Prostate gland (tissue), 2 donors: ENCODE measurements around the gene BAAT. TPM values are rescaled to one million over a fixed set of nuclear protein-coding genes. Genes with fewer than 3 reads are reported as not detected.

Experiments
- DNase-seq: peaks from one replicate; pipeline ENCODE4 v3.0.0-alpha.2; 2019; ENCODE audit warnings: low spot score
- H3K27ac ChIP-seq, 2 donors: fragments of 200-600 bp; sonication (generic); 2 replicates each; pipeline ENCODE4 v1.5.1; 2017 to 2019
- H3K27me3 ChIP-seq: fragments of 200-600 bp; sonication (generic); replicated peaks from 2 replicates; pipeline ENCODE4 v1.5.1; 2019; ENCODE audit not compliant: insufficient read depth
- H3K36me3 ChIP-seq, 2 donors: fragments of 200-600 bp; sonication (generic); 1 replicate in 1 of 2; 2 replicates in 1 of 2; pipeline versions ENCODE4 v1.5.1 to v1.8.1; 2017 to 2019
- H3K4me1 ChIP-seq: fragments of 200-600 bp; sonication (generic); replicated peaks from 2 replicates; pipeline ENCODE4 v1.5.1; 2019
- H3K4me3 ChIP-seq, 2 donors: fragments of 200-600 bp; sonication (generic); 2 replicates each; pipeline ENCODE4 v1.5.1; 2017 to 2019
- H3K9me3 ChIP-seq: fragments of 200-600 bp; sonication (generic); 2 replicates; pipeline ENCODE4 v1.5.1; 2017
- POLR2A ChIP-seq: fragments of 450-650 bp; IDR thresholded peaks from one replicate; pipeline ENCODE4 v1.6.1; 2016; ENCODE audit warnings: antibody characterized with exemption, mild to moderate bottlenecking
- POLR2AphosphoS5 ChIP-seq: sonication (generic); formaldehyde crosslinking; IDR thresholded peaks from one replicate; pipeline ENCODE4 v1.6.1; 2017; ENCODE audit warnings: antibody characterized with exemption
- WGBS: methylation state at CpG from one replicate; pipeline ENCODE4 v1.1.5; 2018; 5-methylcytosine and 5-hydroxymethylcytosine counted together
- intact Hi-C: fragments of 100-400 bp; cut with DNase I; formaldehyde crosslinking; loops from one replicate; pipeline ENCODE4 v1.14.2; 2022
- total RNA-seq, 2 donors: library from RNA; depleted of rRNA; stranded (reverse); fragments of >200 nt; gene quantifications; one replicate each; pipeline ENCODE4 v1.1.0, GENCODE V29; 2016
- TF ChIP-seq, protein P1 (sequence below), 4 experiments: fragments of 200-600 bp in 2 of 4; fragments of 450-650 bp in 2 of 4; sonication (generic) in 2 of 4; IDR thresholded peaks; 1 replicate in 3 of 4; 2 replicates in 1 of 4; pipeline ENCODE4 v1.5.1; 2016 to 2019; ENCODE audit warnings: antibody characterized with exemption in 4 of 4, mild to moderate bottlenecking in 2 of 4, moderate library complexity in 2 of 4

Gene BAAT
- total RNA-seq, 2 donors from 2014 or later = not detected

DNA sequence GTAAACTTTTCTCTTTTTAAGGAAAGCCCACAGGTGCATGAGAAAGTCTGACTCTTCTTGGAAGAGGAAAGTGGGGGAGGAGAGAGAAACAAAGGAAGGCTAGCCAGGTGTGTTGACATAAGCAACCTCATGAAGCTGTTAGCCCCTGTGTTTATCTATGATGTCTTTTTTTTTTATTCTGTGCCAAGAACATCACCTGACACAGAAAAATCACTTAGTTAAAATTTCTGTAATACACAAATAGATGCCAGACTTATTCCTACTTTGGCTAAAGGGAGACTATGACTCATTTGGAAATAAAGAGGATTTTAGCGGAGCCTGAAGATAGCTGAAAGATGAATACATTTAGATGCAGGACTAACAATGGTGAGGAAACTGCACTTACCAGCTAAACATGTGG lies 58.3 kb downstream of the BAAT start:
- TF ChIP-seq POLR2A (no peak), POLR2AphosphoS5 (no peak)
- TF ChIP-seq, protein P1, sequence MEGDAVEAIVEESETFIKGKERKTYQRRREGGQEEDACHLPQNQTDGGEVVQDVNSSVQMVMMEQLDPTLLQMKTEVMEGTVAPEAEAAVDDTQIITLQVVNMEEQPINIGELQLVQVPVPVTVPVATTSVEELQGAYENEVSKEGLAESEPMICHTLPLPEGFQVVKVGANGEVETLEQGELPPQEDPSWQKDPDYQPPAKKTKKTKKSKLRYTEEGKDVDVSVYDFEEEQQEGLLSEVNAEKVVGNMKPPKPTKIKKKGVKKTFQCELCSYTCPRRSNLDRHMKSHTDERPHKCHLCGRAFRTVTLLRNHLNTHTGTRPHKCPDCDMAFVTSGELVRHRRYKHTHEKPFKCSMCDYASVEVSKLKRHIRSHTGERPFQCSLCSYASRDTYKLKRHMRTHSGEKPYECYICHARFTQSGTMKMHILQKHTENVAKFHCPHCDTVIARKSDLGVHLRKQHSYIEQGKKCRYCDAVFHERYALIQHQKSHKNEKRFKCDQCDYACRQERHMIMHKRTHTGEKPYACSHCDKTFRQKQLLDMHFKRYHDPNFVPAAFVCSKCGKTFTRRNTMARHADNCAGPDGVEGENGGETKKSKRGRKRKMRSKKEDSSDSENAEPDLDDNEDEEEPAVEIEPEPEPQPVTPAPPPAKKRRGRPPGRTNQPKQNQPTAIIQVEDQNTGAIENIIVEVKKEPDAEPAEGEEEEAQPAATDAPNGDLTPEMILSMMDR (IDR thresholded peaks at IDR 0.05) = no peak
- no peak overlapping the region for H3K27ac ChIP-seq
- intact Hi-C loops = no loop called here
- no peak overlapping the region for H3K4me3 ChIP-seq
- WGBS = 52% methylated on average over 1 of the region's 1 CpG
- H3K9me3 ChIP-seq = no peaks in the 10 kb centered on the region
- DNase-seq = no peak
- H3K36me3 ChIP-seq = no peaks in the 10 kb centered on the region
- no peaks in the 10 kb centered on the region for H3K4me1 ChIP-seq
- no peaks in the 10 kb centered on the region for H3K27me3 ChIP-seq

DNA sequence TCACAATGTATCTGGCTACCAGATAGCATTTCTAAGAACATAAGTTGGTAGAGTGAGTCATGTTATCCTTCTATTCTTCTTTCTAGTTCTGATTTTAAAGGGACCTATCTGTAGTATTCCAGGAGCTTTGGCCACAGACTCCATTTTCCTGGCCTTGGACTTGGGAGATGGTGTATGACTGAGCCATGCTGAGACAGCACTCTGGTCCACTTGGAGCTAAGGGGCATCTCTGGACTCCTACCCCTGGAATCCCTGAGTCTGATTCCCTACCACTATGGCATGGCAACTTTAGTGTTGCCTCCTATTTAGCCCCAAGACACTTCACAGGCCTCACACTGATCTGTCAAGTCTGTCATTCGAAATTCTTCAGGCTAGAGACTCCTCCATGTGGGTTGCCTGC lies 58.8 kb downstream of the BAAT start:
- Histone ChIP-seq H3K9me3 (no peaks in the 10 kb centered on the region), H3K27ac (no peak overlapping the region), H3K27me3 (no peaks in the 10 kb centered on the region), H3K4me1 (no peaks in the 10 kb centered on the region), H3K36me3 (no peaks in the 10 kb centered on the region), H3K4me3 (no peak overlapping the region)
- 50% methylated on average over 1 of the region's 1 CpG for WGBS
- no peak for DNase-seq
- no peak for TF ChIP-seq POLR2A
- TF ChIP-seq, protein P1 (IDR thresholded peaks at IDR 0.05) = no peak
- no peak for TF ChIP-seq POLR2AphosphoS5
- intact Hi-C loops = no loop called here

DNA sequence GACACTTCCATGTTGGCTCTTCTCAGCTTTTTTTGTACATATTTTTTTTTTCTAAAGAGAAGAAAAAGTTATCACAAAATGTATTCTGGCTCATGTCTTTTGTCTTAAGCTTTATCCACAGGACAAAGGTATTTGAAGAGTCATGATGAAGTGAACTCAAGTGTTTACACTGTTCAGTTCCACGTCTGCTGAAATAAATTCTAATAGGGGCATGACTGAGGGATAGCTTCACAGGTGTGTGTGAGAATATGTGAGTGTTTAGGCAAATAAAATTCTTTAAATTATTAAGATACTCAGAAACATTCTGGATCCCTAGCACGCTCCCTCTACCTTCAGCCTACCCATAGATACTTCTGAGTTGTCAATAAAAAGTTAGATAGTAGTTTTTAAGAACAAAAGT lies 59.8 kb downstream of the BAAT start:
- no peaks in the 10 kb centered on the region for H3K4me1 ChIP-seq
- intact Hi-C loops = no loop called here
- TF ChIP-seq POLR2AphosphoS5 = no peak
- TF ChIP-seq, protein P1 (IDR thresholded peaks at IDR 0.05) = no peak
- TF ChIP-seq POLR2A = no peak
- H3K27ac ChIP-seq = no peak overlapping the region
- no peak overlapping the region for H3K4me3 ChIP-seq
- H3K27me3 ChIP-seq = no peaks in the 10 kb centered on the region
- no peaks in the 10 kb centered on the region for H3K9me3 ChIP-seq
- 62% methylated on average over 2 of the region's 2 CpGs for WGBS
- H3K36me3 ChIP-seq = no peaks in the 10 kb centered on the region
- no peak for DNase-seq

DNA sequence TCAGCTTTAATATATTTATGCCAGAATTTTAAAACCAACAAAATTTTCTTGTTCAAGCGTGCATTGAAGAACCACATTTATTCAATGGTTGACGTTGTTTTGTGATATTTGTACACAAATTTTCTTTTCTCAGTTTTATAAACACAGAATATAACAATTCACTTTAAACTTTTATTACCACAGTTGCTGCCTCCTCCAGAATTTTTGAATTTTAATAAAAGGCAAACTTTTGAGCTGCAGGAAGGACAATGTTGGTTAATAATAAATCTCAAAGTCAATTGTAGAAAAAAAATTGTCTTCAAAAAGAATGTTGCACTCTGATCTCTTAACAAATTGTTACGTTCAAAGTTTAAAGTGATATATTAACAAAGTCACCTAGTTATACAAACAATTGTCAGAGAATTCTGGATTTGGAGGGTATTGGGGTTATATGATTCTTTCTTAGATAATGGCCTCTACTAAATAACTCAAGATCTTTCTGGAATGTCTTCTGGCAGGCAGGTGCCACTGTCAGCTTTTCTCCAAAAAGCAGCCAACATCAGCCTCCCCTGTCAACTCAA lies 60.5 kb downstream of the BAAT start:
- no peak for DNase-seq
- WGBS = 45% methylated on average over 3 of the region's 3 CpGs
- no peak overlapping the region for H3K27ac ChIP-seq
- no peaks in the 10 kb centered on the region for H3K9me3 ChIP-seq
- H3K27me3 ChIP-seq = no peaks in the 10 kb centered on the region
- no peak overlapping the region for H3K4me3 ChIP-seq
- H3K36me3 ChIP-seq = no peaks in the 10 kb centered on the region
- TF ChIP-seq, protein P1 (IDR thresholded peaks at IDR 0.05) = no peak
- no peak for TF ChIP-seq POLR2AphosphoS5
- TF ChIP-seq POLR2A = no peak
- H3K4me1 ChIP-seq = no peaks in the 10 kb centered on the region
- intact Hi-C loops = no loop called here

DNA sequence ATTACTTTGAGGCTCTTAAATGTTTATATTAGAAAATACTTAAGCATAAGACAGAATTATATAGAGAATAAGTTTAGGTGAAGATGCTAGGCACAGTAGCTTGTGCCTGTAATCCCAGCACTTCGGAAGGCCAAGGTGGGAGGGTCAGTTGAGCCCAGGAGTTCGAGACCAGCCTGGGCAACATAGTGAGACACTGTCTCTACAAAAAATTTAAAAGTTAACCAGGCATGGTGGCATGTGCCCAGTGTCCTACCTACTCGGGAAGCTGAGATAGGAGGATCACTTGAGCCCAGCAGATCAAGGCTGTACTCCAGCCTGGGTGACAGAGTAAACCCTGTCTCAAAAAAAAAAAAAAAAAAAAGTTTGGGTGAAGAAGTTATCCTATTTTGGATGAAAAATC lies 61.7 kb downstream of the BAAT start:
- H3K4me3 ChIP-seq = no peak overlapping the region
- DNase-seq = no peak
- no peak overlapping the region for H3K27ac ChIP-seq
- H3K27me3 ChIP-seq = no peaks in the 10 kb centered on the region
- no peaks in the 10 kb centered on the region for H3K9me3 ChIP-seq
- 90% methylated on average over 3 of the region's 3 CpGs for WGBS
- TF ChIP-seq POLR2A (no peak), POLR2AphosphoS5 (no peak)
- TF ChIP-seq, protein P1 (IDR thresholded peaks at IDR 0.05) = no peak
- no peaks in the 10 kb centered on the region for H3K36me3 ChIP-seq
- no peaks in the 10 kb centered on the region for H3K4me1 ChIP-seq
- intact Hi-C loops = no loop called here
